Thyroid gland (tissue), 4 donors: Measurements from ENCODE around the gene P2RY2.

Experiments used
- POLR2A ChIP-seq, 2 donors: fragments of 450-650 bp; IDR thresholded peaks; one replicate each; pipeline ENCODE4 v1.6.1; 2017; ENCODE audit warnings: antibody characterized with exemption in 2 of 2, mild to moderate bottlenecking in 2 of 2, moderate library complexity in 1 of 2
- TF ChIP-seq, protein P1 (sequence below), 6 experiments: fragments of 200-600 bp in 3 of 6; fragments of 450-650 bp in 3 of 6; sonication (generic) in 3 of 6; IDR thresholded peaks; one replicate each; pipeline ENCODE4 v1.5.1; 2016 to 2019; ENCODE audit warnings: antibody characterized with exemption in 6 of 6, mild to moderate bottlenecking in 2 of 6, inconsistent platforms in 1 of 6, moderate library complexity in 1 of 6

GRCh38 chr11:73185680-73186293 lies 32.3 kb upstream of the P2RY2 start:
- no peak for TF ChIP-seq POLR2A (IDR thresholded peaks at IDR 0.05)
- TF ChIP-seq, protein P1, sequence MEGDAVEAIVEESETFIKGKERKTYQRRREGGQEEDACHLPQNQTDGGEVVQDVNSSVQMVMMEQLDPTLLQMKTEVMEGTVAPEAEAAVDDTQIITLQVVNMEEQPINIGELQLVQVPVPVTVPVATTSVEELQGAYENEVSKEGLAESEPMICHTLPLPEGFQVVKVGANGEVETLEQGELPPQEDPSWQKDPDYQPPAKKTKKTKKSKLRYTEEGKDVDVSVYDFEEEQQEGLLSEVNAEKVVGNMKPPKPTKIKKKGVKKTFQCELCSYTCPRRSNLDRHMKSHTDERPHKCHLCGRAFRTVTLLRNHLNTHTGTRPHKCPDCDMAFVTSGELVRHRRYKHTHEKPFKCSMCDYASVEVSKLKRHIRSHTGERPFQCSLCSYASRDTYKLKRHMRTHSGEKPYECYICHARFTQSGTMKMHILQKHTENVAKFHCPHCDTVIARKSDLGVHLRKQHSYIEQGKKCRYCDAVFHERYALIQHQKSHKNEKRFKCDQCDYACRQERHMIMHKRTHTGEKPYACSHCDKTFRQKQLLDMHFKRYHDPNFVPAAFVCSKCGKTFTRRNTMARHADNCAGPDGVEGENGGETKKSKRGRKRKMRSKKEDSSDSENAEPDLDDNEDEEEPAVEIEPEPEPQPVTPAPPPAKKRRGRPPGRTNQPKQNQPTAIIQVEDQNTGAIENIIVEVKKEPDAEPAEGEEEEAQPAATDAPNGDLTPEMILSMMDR (IDR thresholded peaks at IDR 0.05): no peak
